Measurements from ENCODE around the gene LRRC8E. TPM values are rescaled to one million over a fixed set of nuclear protein-coding genes. Genes with fewer than 3 reads are reported as not detected.
A peak's percentile ranks its signal among the peaks of the same experiment; 100 is the strongest.

The LRRC8E gene
- total RNA-seq, 2 donors from 2014 or later, result 1.5 to 2.1 TPM

DNA sequence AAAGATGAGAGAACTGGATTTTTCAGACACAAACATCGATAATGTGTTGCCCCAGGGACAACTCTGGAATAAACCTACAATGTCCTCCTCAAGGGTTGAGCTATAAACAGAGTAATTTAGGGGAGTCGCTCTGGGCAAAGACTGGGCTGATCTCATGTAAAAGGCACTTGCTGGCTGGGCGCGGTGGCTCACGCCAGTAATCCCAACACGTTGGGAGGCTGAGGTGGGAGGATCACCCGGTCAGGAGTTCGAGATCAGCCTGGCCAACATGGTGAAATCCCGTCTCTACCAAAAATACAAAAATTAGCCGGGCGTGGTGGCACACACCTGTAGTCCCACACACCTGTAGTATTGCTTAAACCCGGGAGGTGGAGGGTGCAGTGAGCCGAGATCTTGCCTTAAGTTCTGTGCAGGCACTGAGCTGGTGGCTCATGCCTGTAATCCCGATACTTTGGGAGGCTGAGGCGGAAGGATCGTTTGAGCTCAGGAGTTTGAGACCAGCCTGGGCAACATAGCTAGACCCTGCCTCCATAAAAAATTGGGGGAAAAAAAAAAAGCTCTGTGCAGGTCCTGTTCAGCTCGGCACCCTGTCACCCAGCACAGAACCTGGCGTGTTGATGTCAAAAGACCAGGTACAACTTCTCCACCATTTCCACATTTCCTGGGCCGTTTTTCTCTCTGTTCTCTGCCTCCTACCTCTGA is 53.7 kb downstream of the LRRC8E start:
- Histone ChIP-seq H3K36me3 (peaks cover 33% of the 10 kb centered on the region), H3K4me1 (peaks cover 0 to 29% of the 10 kb centered on the region in 2 donors), H3K27me3 (no peaks in the 10 kb centered on the region), H3K27ac (no peak overlapping the region), H3K9me3 (no peaks in the 10 kb centered on the region), H3K4me3 (peak overlapping the region in 1 of 2 donors; percentile 81)
- TF ChIP-seq, protein P1, sequence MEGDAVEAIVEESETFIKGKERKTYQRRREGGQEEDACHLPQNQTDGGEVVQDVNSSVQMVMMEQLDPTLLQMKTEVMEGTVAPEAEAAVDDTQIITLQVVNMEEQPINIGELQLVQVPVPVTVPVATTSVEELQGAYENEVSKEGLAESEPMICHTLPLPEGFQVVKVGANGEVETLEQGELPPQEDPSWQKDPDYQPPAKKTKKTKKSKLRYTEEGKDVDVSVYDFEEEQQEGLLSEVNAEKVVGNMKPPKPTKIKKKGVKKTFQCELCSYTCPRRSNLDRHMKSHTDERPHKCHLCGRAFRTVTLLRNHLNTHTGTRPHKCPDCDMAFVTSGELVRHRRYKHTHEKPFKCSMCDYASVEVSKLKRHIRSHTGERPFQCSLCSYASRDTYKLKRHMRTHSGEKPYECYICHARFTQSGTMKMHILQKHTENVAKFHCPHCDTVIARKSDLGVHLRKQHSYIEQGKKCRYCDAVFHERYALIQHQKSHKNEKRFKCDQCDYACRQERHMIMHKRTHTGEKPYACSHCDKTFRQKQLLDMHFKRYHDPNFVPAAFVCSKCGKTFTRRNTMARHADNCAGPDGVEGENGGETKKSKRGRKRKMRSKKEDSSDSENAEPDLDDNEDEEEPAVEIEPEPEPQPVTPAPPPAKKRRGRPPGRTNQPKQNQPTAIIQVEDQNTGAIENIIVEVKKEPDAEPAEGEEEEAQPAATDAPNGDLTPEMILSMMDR (IDR thresholded peaks at IDR 0.05), result no peak
- DNase-seq (ENCODE audit: low spot score), result no peak

DNA sequence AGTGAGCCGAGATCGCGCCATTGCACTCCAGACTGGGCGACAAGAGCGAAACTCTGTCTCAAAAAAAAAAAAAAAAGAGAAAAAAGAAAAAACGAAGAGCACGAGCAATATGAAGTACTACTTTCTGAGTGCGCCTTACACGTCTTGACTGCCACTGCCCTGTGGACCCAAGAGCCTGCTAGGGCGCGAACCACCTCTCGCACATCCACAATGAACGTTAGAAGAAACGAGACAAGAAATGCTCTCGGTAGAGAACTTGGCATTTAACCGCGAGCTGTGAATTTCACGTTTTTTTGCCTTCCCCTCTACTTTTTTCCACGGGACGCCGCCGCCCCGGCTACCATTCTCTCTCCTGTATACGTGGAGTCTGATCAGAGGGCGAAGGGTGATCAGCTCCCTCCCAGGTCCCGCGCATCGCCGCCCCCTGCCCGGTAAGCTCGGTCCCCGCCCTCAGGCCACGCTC is 54.7 kb downstream of the LRRC8E start:
- peaks cover 0 to 29% of the 10 kb centered on the region in 2 donors for H3K4me1 ChIP-seq
- H3K27ac ChIP-seq, result peak overlapping the region; percentile 90 to 95
- H3K9me3 ChIP-seq, result no peaks in the 10 kb centered on the region
- DNase-seq (ENCODE audit: low spot score), result no peak
- H3K27me3 ChIP-seq, result no peaks in the 10 kb centered on the region
- peak overlapping the region; percentile 66 to 81 for H3K4me3 ChIP-seq
- H3K36me3 ChIP-seq, result peaks cover 23% of the 10 kb centered on the region
- TF ChIP-seq, protein P1 (IDR thresholded peaks at IDR 0.05), result no peak

DNA sequence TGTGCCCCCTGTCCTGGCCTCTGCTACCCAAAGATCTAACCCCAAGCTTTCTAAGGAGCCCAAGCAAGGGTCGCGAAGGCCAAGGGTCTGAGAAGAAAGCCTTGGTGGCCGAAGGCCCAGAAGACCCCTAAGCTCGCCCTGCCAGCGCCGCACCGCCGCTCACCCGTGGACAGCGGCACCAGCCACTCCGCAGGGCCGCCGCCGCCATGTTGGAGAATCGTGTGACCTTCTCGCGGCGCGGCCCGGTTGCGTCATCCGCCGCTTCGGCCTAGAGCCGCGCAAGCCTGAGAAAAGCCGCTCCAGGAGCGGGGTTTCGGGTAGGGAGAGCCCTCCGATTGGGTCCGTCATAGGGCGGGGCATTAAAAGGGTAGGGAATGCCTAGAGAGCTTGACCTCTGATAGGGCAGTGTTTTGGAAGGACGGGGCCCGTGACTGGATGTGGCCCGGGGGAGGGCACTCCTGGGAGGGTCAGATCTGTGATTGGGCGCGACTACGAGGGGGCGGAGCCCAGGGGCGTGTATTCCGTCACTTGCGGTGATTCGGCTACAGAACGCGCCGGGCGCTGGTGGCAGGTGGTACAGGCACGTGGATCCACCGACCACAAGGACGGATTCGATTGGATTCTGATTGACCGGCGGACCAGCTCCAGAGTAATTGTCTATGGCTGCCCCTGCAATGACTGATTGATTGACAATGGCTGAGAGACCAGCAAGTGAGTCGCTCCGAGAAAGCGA is 55.3 kb downstream of the LRRC8E start, which contains the start of gene TIMM44:
Gene TIMM44 (minus strand): TSS at position 223 of the 733 bp plus-strand sequence. CDS start 15 bp downstream, at position 208.
- Histone ChIP-seq H3K36me3 (peaks cover 17% of the 10 kb centered on the region), H3K27me3 (no peaks in the 10 kb centered on the region), H3K4me1 (peaks cover 0 to 29% of the 10 kb centered on the region in 2 donors), H3K27ac (peak within 1 kb of the TSS; percentile 90 to 95), H3K4me3 (peak within 1 kb of the TSS; percentile 66 to 81), H3K9me3 (no peaks in the 10 kb centered on the region)
- TF ChIP-seq, protein P1 (IDR thresholded peaks at IDR 0.05), result no peak
- peak; percentile 100 for DNase-seq (ENCODE audit: low spot score)

DNA sequence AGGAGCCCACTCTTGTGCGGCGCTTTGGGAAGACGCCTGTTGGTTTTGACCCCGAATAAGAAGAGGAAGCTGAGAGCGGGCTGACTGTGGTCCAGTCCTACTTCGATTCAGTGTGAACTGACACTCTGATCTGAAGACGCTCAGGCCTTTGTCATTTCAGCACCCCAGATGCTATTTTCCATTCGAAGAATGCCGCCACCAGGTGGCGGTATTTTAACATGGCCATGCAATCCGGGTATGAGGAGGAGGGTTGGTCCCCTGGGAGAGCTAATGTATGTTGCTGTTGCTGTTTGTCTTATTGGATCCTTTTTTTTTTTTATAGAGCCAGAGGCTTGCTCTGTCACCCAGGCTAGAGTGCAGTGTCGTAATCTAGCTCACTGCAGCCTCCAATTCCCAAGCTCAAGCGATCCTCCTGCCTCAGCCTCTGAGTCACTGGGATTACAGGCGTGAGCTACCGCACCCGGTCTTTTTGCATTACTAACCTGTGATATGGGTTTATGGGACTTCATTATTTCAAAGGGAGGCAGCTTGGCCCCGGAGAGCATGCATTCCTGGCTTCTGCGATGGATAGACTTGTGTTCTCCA is 56.0 kb downstream of the LRRC8E start:
- Histone ChIP-seq H3K4me3 (peak overlapping the region; percentile 47 to 81), H3K27me3 (no peaks in the 10 kb centered on the region), H3K4me1 (peaks cover 0 to 29% of the 10 kb centered on the region in 2 donors), H3K9me3 (no peaks in the 10 kb centered on the region), H3K27ac (peak overlapping the region; percentile 90 to 95), H3K36me3 (peaks cover 12% of the 10 kb centered on the region)
- DNase-seq (ENCODE audit: low spot score), result peak; percentile 91
- TF ChIP-seq, protein P1 (IDR thresholded peaks at IDR 0.05), result peak; percentile 65 to 92

DNA sequence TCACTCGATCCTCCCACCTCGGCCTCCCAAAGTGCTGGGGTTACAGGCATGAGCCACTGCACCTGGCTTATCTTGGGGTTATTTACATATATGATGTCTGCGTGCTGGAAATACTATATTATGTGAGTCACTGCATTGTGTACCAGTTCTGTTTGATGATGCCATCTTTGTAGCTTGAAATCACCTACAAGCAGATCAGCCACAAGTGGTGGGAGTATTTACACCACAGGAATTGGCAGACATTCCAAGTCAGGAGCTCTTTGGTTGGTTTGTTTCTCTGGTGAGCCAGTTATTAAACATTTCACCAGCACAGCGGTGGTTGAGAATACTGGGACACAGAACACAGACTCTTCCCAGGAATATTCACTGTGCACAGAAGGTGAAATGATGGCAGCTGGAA is 59.6 kb downstream of the LRRC8E start:
- no peak overlapping the region for H3K27ac ChIP-seq
- DNase-seq (ENCODE audit: low spot score), result no peak
- H3K9me3 ChIP-seq, result no peaks in the 10 kb centered on the region
- TF ChIP-seq, protein P1 (IDR thresholded peaks at IDR 0.05), result no peak
- no peak overlapping the region for H3K4me3 ChIP-seq
- H3K27me3 ChIP-seq, result no peaks in the 10 kb centered on the region
- H3K36me3 ChIP-seq, result no peaks in the 10 kb centered on the region
- peaks cover 0 to 7% of the 10 kb centered on the region in 2 donors for H3K4me1 ChIP-seq

Other genes starting within 250 kb of the LRRC8E start
- not detected for gene RETN, start 219.5 kb upstream of the LRRC8E start, total RNA-seq
- gene MCEMP1, start 211.4 kb upstream of the LRRC8E start, total RNA-seq, result 1 to 10 TPM in 1 of 2 donors, under 1 TPM in 1; 0.70 to 1.5 TPM
- 10 to 100 TPM; 55.0 to 58.3 TPM for gene TRAPPC5, start 207.7 kb upstream of the LRRC8E start, total RNA-seq
- not detected for gene FCER2, start 186.4 kb upstream of the LRRC8E start, total RNA-seq
- gene CLEC4G, start 156.4 kb upstream of the LRRC8E start, total RNA-seq, result under 1 TPM in 1 of 2 donors, not detected in 1; 0.55 TPM
- 1 to 10 TPM in 1 of 2 donors, under 1 TPM in 1; 0.59 to 4.3 TPM for gene CD209, start 141.0 kb upstream of the LRRC8E start, total RNA-seq
- not detected for gene CLEC4M, start 125.3 kb upstream of the LRRC8E start, total RNA-seq
- 10 to 100 TPM; 14.2 to 17.4 TPM for gene EVI5L, start 58.3 kb upstream of the LRRC8E start, total RNA-seq
- not detected for gene PRR36, start 14.1 kb upstream of the LRRC8E start, total RNA-seq
- gene MAP2K7, start 15.4 kb downstream of the LRRC8E start, total RNA-seq, result 10 to 100 TPM; 12.0 to 14.4 TPM
- gene TGFBR3L, start 26.3 kb downstream of the LRRC8E start, total RNA-seq, result 10 to 100 TPM; 22.1 to 26.7 TPM
- gene SNAPC2, start 31.8 kb downstream of the LRRC8E start, total RNA-seq, result 10 to 100 TPM; 14.1 to 16.5 TPM
- 1 to 10 TPM; 1.7 to 4.2 TPM for gene CTXN1, start 37.6 kb downstream of the LRRC8E start, total RNA-seq
- 10 to 100 TPM; 49.1 to 64.1 TPM for gene TIMM44, start 55.2 kb downstream of the LRRC8E start, total RNA-seq
- gene ELAVL1, start 117.1 kb downstream of the LRRC8E start, total RNA-seq, result 10 to 100 TPM; 31.0 to 37.4 TPM
- gene CCL25, start 164.2 kb downstream of the LRRC8E start, total RNA-seq, result not detected

Measured in right atrium auricular region (tissue), 2 donors.